ENCODE data around the gene GSK3A.

DNA sequence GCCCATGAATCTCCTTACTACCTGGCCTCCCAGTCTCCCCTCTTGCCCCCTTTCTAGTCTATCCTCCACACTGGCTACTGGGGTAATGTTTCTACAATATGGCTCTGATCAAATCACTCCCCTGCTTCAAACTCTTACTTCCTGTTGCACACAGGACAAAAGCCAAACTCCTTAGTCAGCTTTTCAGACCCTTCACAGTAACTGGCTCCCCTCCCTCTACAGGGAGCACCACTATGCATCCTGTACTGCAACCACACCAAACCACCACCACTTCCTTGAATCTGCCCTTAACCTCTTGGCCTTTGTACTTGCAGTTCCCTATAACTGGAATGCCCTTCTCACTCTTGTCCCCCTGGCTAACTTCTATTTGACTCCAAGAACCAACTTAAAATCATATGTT lies 57.1 kb downstream of the GSK3A start:
- TF ChIP-seq, protein P1, sequence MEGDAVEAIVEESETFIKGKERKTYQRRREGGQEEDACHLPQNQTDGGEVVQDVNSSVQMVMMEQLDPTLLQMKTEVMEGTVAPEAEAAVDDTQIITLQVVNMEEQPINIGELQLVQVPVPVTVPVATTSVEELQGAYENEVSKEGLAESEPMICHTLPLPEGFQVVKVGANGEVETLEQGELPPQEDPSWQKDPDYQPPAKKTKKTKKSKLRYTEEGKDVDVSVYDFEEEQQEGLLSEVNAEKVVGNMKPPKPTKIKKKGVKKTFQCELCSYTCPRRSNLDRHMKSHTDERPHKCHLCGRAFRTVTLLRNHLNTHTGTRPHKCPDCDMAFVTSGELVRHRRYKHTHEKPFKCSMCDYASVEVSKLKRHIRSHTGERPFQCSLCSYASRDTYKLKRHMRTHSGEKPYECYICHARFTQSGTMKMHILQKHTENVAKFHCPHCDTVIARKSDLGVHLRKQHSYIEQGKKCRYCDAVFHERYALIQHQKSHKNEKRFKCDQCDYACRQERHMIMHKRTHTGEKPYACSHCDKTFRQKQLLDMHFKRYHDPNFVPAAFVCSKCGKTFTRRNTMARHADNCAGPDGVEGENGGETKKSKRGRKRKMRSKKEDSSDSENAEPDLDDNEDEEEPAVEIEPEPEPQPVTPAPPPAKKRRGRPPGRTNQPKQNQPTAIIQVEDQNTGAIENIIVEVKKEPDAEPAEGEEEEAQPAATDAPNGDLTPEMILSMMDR (conservative IDR thresholded peaks at IDR 0.05; ENCODE audit: low read depth, low read length), result no peak
- no peak for TF ChIP-seq EZH2 (IDR thresholded peaks at IDR 0.05; ENCODE audit: borderline replicate concordance, low read depth, low read length, poor library complexity, severe bottlenecking)
